ENCODE measurements around the gene PITRM1.

DNA sequence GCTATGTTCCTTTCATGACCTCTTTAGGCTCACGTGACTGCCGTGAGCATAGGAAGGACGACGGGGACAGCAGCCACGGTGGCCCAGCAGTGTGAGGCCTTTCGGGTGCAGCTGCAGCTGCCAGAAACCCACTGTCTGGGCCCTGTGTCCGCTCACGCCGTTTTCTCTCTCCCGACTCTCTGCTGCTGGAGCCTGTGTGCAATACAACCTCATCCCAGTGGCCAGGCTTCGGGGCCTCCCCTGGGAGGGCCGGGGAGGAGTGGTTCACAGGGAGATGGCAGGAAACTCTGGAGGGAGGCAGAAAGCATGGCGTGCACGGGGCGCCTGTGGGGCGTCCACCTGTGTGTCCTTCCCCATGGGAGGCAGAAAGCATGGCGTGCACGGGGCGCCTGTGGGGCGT, 66.7 kb downstream of the PITRM1 start:
- TF ChIP-seq, protein P1, sequence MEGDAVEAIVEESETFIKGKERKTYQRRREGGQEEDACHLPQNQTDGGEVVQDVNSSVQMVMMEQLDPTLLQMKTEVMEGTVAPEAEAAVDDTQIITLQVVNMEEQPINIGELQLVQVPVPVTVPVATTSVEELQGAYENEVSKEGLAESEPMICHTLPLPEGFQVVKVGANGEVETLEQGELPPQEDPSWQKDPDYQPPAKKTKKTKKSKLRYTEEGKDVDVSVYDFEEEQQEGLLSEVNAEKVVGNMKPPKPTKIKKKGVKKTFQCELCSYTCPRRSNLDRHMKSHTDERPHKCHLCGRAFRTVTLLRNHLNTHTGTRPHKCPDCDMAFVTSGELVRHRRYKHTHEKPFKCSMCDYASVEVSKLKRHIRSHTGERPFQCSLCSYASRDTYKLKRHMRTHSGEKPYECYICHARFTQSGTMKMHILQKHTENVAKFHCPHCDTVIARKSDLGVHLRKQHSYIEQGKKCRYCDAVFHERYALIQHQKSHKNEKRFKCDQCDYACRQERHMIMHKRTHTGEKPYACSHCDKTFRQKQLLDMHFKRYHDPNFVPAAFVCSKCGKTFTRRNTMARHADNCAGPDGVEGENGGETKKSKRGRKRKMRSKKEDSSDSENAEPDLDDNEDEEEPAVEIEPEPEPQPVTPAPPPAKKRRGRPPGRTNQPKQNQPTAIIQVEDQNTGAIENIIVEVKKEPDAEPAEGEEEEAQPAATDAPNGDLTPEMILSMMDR (IDR thresholded peaks at IDR 0.05): no peak
- TF ChIP-seq POLR2A (IDR thresholded peaks at IDR 0.05) (no peak), EP300 (IDR thresholded peaks at IDR 0.05) (no peak), POLR2AphosphoS5 (IDR thresholded peaks at IDR 0.05) (no peak)

Data from gastroesophageal sphincter (tissue), 3 donors.